IPS-NIHi11 (cell line): ENCODE measurements around the gene TJP2.

Source experiments
- DNase-seq: peaks from one replicate; pipeline ENCODE4 v3.0.0; 2012; ENCODE audit warnings: mixed read lengths, low spot score

Gene TJP2

DNA sequence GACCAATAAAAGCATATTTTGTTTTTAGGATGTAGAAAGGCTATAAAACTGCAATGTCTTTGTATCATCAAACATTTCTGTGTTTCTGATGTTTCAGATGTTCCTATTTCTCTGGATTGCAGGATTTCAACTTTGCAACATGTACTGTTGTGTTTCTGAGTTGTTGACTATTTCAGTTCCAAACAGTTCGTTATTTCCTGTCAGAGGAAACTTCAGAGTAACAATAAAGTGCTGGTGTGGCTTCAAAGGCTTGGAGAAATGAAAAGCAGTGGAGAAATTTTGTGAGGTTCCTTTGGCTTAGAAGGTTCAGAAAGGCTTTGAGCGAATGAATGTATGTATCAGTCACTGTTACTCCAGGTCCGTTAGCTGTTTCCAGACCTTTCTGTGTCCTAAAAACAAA is 17.2 kb downstream of the TJP2 start:
- no peak for DNase-seq

- DNase-seq, result no peak
Measured at GRCh38 chr9:69192214-69192613, 18.1 kb downstream of the TJP2 start.

GRCh38 chr9:69193685-69194032 is 19.6 kb downstream of the TJP2 start:
- DNase-seq, result no peak

DNA sequence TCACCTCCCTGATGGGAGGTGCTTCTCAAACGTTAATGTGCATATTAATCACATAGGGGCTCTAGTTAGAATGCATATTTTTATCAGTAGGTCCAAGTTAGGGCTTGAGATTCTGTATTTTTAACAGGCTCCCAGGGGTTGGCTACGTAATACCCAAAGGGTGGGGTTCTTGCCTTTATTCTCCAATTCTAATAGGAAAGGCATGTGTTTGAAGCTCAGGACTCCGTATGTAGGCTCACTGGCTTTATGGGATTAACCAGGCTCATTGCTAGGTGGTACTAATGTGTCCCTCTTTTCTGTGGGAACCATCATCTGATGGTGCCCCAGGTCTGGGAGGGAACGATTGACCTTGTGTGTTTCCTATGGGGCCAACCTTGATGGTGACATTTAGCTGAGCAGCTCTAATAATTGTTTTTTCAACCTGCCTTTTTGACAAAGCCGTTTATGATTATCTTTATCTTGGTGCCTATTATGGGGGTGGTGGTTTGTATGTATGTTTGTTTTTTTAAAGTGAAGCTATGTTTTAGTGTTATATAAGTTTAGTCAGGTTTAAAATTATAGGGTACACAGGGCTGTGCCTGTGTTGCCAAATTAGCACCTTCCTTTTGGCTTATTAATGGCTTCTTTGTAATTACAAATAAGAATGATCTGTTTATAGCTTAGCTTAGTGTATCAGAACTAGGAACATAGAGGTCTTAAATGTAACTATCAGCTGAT is 20.8 kb downstream of the TJP2 start:
- DNase-seq, result no peak

DNA sequence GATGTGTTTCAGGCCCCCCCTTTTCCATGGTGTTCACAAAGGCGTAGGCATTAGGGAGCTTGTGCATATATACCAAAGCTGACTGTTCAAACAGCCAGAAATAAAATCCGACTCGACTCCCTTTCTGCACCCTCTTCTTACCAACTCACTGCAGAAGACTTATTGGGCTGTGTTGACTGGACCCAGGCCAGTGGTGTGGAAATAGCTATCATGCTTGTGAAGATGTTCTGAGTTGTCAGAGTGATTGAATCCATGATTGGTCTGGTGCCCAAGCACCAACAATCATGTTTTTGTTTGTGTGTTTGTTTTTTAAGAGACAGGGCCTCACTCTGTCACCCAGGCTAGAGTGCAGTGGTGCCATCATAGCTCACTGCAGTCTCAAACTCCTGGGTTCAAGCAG is 21.6 kb downstream of the TJP2 start:
- no peak for DNase-seq

- no peak for DNase-seq
Measured at GRCh38 chr9:69197687-69198086, 23.6 kb downstream of the TJP2 start.

DNA sequence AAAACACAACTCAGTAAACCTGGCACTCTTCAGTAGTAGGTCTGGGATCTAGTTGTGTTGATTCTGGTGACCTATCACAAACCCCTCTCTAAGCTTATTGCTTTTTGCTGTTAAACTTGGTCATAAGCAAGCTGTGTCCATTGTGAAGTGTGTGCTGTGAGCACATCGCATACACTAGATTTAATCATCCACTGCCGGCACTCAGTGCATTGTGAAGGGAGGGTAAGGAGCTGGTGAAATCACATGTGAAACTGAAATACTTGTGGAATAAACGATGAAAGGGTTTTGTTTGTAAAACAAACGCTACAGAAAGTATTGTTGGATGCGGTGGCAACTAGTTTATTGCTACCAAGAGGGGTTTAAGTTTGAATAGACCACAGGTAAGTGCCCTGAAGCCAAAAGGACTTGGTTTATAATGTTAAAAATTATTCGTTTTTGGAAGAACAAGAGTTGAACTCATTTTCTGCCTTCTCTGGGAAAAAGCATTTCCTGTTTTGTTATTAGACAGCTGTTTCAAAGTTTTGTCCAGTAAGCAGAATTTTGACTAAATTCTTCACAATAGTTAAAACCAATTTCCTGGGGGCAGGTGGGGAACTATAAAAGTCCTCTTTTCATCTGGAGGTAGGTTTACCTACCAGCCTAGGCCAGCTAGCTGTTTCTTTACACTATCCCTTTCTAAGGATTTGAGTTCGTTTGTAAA is 24.6 kb downstream of the TJP2 start:
- no peak for DNase-seq

GRCh38 chr9:69199769-69200470 is 25.8 kb downstream of the TJP2 start:
- DNase-seq, result peak; percentile 27

DNA sequence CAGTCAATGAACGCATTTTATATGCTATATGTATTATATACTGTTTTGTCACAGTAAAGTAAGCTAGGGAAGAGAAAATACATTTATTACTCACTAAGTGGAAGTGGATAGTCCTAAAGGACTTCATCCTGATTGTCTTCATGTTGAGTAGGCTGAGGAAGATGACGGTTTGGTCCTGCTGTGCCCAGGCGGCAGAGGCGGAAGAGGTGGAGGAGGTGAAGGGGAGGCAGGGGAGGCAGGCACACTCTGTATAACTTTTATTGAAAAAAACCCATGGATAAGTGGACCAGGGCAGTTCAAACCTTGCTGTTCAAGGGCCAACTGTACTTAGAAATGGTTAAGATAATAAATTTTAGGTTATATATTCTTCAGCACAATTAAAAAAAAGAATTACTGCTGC is 28.5 kb downstream of the TJP2 start:
- DNase-seq, result no peak

- no peak for DNase-seq
Measured at GRCh38 chr9:69204326-69204725, 30.2 kb downstream of the TJP2 start.

DNA sequence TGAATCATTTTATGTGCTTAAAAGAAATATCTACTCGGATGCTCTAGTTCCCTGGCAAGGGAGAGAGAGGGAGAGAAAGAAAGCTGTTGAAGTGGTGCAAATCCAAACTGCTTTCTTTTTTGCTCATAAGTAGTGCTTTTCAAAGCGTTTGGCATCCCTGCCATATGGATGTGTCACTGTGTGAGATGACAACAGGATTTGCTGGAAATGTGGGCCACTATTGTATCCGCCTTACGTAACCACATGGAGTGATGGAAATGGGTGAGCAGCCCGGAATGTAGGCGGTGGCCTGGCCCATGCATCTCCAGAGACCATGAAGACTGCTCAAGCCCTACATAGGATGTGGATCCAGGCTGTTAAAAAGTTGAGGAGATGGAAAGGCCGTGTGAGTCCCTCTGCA is 30.8 kb downstream of the TJP2 start:
- DNase-seq, result no peak

DNA sequence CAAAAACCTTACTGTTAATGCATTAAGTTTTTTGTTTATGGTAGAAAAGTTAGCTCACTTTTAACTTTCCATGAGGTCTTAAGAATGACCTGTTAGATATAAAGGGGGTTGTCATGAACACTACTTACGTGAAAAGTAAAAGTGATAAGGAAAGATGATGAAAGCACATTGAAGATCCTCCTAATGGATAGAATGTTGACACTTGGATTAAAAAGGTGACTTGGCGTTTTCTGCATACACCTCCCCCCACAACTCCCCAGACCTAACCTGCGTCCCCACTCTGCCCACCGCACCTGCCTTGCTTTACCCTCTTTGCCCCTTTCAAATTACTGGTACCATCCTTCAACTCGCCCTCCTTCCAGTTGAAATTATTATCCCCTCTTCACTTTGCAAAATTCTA is 32.0 kb downstream of the TJP2 start:
- no peak for DNase-seq

DNA sequence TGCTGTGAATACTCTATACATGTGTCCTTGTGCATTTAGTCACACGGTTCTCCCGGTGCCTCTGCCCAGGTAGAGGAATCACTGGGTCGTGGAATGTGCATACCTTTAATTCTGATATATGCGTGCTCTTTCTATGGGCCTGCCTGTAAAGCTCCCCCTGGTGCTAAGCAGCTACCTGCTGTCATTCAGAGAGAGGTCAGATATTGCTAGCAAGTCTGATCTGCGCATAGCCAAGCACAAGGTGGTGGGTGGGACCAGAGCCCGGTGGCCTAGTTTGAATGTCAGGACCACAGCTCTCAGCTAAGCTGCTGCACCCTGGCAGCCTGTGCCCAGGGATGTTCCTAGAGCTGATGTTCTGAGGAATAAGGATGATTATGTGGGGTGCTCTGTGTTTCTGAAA is 33.4 kb downstream of the TJP2 start:
- DNase-seq, result peak; percentile 31

DNA sequence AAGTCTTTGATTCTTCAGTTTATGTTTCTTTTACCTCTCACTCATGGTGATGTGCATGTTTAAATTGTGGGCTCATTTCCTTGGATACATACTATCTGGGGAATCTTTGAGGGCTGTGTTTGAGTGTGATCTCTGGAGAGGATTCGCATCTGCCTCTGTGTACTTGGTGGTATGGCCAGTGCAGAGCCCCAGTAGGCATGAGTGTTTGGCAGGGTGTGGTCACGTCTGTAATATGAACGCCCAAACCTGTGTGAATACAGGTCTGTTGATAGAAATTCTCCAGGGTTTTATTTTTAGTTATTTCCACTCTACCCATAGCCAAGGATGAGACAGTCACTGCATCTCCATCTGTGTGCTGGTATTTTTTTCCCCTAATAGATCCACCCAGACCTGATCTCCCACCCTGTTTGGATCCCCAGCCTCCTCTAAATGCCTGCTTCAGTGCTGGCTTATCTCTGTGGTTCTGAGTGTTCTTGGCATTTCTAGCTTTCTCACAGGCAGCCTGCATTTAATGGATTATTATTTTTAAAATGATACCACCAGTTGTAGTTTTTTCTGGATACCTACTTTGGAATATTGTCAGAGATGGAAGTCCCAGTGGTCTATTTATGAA is 37.5 kb downstream of the TJP2 start:
- DNase-seq, result no peak

- no peak for DNase-seq
Measured at GRCh38 chr9:69213647-69214046, 39.6 kb downstream of the TJP2 start.

DNA sequence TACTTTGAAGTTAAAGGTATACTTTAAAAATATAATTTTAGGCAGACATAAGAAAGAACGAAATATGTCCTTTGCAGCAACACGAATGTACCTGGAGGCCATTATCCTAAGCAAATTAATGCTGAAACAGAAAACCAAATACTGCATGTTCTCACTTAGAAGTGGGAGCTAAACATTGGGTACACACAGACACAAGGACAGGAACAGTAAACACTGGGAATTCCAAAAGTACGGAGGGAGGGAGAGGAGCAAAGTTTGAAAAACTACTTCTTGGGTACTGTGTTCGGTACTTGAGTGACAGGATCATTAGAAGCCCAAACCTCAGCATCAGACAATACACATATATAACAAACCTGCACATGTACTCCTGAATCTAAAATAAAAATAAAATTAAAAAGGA is 40.9 kb downstream of the TJP2 start:
- no peak for DNase-seq

DNA sequence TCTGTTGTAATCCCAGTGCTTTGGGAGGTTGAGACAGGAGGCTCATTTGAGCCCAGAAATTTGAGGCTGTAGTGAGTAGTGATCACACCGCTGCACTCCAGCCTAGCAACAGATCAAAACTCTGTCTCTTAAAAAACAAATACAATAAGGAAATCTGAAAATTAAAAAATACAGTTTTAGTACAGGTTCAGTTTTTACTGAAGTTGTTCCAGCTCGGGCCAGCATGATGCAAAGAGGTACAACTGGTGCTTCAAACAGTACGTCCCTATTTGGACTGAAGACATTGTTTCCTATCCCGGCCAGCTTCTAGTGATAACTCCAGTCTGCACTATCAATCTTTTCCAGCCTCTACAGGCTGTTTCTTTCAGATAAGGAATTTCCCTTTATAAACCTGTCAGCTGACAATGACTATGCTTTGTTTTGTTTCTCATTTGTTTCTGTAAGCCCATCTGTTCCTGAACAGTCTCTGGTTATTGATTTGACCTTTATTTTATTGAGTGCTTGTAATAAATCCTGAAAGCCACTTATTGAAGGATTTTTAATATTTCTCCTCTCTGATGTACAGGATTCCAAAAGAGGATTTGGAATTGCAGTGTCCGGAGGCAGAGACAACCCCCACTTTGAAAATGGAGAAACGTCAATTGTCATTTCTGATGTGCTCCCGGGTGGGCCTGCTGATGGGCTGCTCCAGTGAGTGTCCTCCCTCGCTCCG is 41.9 kb downstream of the TJP2 start:
- no peak for DNase-seq

DNA sequence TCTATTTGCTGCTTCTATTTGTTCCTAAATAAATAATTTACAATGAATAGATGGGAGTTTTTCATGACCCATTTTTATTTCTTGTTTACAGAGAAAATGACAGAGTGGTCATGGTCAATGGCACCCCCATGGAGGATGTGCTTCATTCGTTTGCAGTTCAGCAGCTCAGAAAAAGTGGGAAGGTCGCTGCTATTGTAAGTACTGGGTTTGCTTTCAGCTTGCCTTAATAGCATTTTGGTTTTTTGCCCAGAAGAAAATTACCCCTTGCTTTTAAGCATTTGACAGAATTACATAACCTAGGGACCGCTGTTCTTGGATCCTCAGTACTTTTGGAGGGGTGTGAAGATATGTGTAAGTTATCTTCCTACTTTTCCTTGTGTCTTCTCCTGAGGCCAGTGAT is 44.1 kb downstream of the TJP2 start:
- DNase-seq, result no peak

DNA sequence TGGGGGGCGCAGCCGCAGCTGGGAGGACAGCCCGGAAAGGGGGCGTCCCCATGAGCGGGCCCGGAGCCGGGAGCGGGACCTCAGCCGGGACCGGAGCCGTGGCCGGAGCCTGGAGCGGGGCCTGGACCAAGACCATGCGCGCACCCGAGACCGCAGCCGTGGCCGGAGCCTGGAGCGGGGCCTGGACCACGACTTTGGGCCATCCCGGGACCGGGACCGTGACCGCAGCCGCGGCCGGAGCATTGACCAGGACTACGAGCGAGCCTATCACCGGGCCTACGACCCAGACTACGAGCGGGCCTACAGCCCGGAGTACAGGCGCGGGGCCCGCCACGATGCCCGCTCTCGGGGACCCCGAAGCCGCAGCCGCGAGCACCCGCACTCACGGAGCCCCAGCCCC is 47.0 kb downstream of the TJP2 start:
- no peak for DNase-seq

- DNase-seq, result no peak
Measured at GRCh38 chr9:69222970-69223369, 48.9 kb downstream of the TJP2 start.

GRCh38 chr9:69223605-69224004 is 49.5 kb downstream of the TJP2 start:
- peak; percentile 82 for DNase-seq

DNA sequence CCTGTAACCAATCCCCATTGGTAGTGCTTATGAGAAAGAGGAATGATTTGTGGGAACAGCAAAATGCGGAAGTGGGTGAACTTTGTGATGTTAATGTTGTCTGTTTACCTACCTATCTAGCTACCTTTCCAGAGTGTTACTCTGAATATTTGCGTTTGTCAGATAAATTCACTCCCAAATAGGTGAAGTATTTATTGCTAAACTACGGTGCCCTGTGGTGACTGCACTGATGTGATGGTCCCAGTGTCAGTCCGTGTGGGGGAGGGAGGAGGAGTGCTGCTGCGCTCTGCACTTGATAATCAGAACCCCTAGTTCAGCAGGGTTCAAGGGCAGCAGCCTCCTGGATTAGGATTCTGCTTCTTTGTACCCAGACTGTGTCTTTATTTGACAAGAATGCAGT is 55.3 kb downstream of the TJP2 start:
- DNase-seq, result no peak
